ENCODE results near the gene KRTAP3-2. TPM values are rescaled to one million over a fixed set of nuclear protein-coding genes. Genes with fewer than 3 reads are reported as not detected.

Gene KRTAP3-2
- total RNA-seq, 2 experiments from 2014 or later: not detected

DNA sequence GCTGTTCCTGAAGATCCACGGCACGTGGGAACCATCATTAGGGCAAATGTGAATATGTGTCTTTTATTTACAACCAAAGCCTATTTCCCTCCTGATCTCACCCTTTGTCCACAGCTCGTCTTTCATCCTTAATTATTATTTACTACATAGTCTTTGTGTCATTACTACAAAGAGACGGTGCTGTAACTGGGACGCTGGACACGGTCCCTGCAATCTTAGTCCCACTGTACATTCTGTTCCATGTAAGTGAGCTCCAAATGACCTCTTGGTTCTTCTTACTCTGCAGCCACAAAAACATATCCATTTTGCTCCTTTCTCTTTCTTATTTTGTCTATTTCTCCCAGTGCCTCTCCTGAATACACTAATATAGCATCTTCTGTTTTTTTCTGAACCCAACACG is 49.5 kb downstream of the KRTAP3-2 start:
- ATAC-seq (no peak), DNase-seq (no peak)
- H3K4me3 Mint-ChIP-seq: no peak overlapping the region
- no peaks in the 10 kb centered on the region for H3K4me1 Mint-ChIP-seq
- no peak overlapping the region for H3K27ac Mint-ChIP-seq
- peaks cover 71% of the 10 kb centered on the region for H3K27me3 Mint-ChIP-seq
- H3K36me3 Mint-ChIP-seq: no peaks in the 10 kb centered on the region
- H3K9me3 Mint-ChIP-seq (ENCODE audit: low read depth): no peaks in the 10 kb centered on the region
- CTCF ChIA-PET: no interaction called here

DNA sequence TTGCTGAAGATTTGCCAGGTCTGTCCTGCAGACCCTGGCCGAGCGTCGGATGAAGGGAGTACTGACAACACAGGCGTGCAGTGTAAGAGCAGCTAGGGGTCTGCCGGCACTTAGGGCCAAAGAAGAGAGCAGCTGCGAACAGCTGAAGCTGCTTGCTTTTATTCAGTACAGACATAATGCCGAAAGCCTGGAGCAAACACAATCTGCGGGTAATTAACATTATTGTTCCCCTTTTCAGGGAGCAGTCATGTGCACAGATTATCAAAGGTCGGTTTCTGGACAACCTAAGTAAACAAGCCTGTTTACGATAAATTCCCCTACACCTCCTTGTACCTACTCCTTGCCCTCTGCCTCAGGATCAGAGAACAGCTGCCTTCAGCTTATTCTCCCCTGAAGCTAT is 50.3 kb downstream of the KRTAP3-2 start:
- CTCF ChIA-PET: interaction anchor here (0.5 kb wide), 1 partner anchor 514 kb away, joined by 3 read pairs; no protein-coding TSS in a partner anchor
- H3K4me1 Mint-ChIP-seq: no peaks in the 10 kb centered on the region
- ATAC-seq (no peak), DNase-seq (no peak)
- no peak overlapping the region for H3K27ac Mint-ChIP-seq
- H3K9me3 Mint-ChIP-seq (ENCODE audit: low read depth): no peaks in the 10 kb centered on the region
- peaks cover 74% of the 10 kb centered on the region for H3K27me3 Mint-ChIP-seq
- no peaks in the 10 kb centered on the region for H3K36me3 Mint-ChIP-seq
- H3K4me3 Mint-ChIP-seq: no peak overlapping the region

Other genes with a start within 250 kb of the KRTAP3-2 start
- gene KRT25, start 244.6 kb downstream of the KRTAP3-2 start, total RNA-seq: not detected
- gene KRT26, start 227.7 kb downstream of the KRTAP3-2 start, total RNA-seq: not detected
- gene KRT27, start 217.4 kb downstream of the KRTAP3-2 start, total RNA-seq: not detected
- not detected for gene KRT28, start 199.9 kb downstream of the KRTAP3-2 start, total RNA-seq
- gene KRT10, start 177.3 kb downstream of the KRTAP3-2 start, total RNA-seq: 10 to 100 TPM; 19.2 to 33.7 TPM
- gene KRT12, start 132.7 kb downstream of the KRTAP3-2 start, total RNA-seq: not detected
- not detected for gene KRT20, start 114.7 kb downstream of the KRTAP3-2 start, total RNA-seq
- not detected for gene KRT23, start 62.3 kb downstream of the KRTAP3-2 start, total RNA-seq
- gene KRT39, start 33.0 kb downstream of the KRTAP3-2 start, total RNA-seq: not detected
- gene KRT40, start 15.6 kb downstream of the KRTAP3-2 start, total RNA-seq: not detected
- gene KRTAP3-3, start 5.7 kb downstream of the KRTAP3-2 start, total RNA-seq: not detected
- not detected for gene KRTAP3-1, start 9.2 kb upstream of the KRTAP3-2 start, total RNA-seq
- gene KRTAP1-5, start 27.3 kb upstream of the KRTAP3-2 start, total RNA-seq: not detected
- not detected for gene KRTAP1-4, start 30.3 kb upstream of the KRTAP3-2 start, total RNA-seq
- not detected for gene KRTAP1-3, start 35.0 kb upstream of the KRTAP3-2 start, total RNA-seq
- not detected for gene KRTAP1-1, start 41.5 kb upstream of the KRTAP3-2 start, total RNA-seq
- gene KRTAP2-1, start 47.4 kb upstream of the KRTAP3-2 start, total RNA-seq: not detected
- not detected for gene KRTAP2-2, start 55.3 kb upstream of the KRTAP3-2 start, total RNA-seq
- gene KRTAP2-3, start 60.2 kb upstream of the KRTAP3-2 start, total RNA-seq: not detected
- not detected for gene KRTAP2-4, start 66.0 kb upstream of the KRTAP3-2 start, total RNA-seq
- gene KRTAP4-7, start 84.2 kb upstream of the KRTAP3-2 start, total RNA-seq: not detected
- gene KRTAP4-8, start 98.2 kb upstream of the KRTAP3-2 start, total RNA-seq: not detected
- gene KRTAP4-16, start 102.3 kb upstream of the KRTAP3-2 start, total RNA-seq: not detected
- gene KRTAP4-9, start 105.5 kb upstream of the KRTAP3-2 start, total RNA-seq: not detected
- gene KRTAP4-11, start 118.5 kb upstream of the KRTAP3-2 start, total RNA-seq: not detected
- not detected for gene KRTAP4-12, start 124.3 kb upstream of the KRTAP3-2 start, total RNA-seq
- not detected for gene KRTAP4-6, start 140.6 kb upstream of the KRTAP3-2 start, total RNA-seq
- not detected for gene KRTAP4-5, start 149.9 kb upstream of the KRTAP3-2 start, total RNA-seq
- gene KRTAP4-4, start 160.8 kb upstream of the KRTAP3-2 start, total RNA-seq: not detected
- not detected for gene KRTAP4-3, start 168.3 kb upstream of the KRTAP3-2 start, total RNA-seq
- not detected for gene KRTAP4-2, start 178.3 kb upstream of the KRTAP3-2 start, total RNA-seq
- gene KRTAP4-1, start 185.0 kb upstream of the KRTAP3-2 start, total RNA-seq: not detected
- gene KRTAP9-1, start 190.0 kb upstream of the KRTAP3-2 start, total RNA-seq: not detected
- gene KRTAP9-2, start 226.7 kb upstream of the KRTAP3-2 start, total RNA-seq: not detected
- not detected for gene KRTAP9-3, start 232.5 kb upstream of the KRTAP3-2 start, total RNA-seq
- gene KRTAP9-8, start 238.1 kb upstream of the KRTAP3-2 start, total RNA-seq: not detected
- not detected for gene KRTAP9-4, start 249.8 kb upstream of the KRTAP3-2 start, total RNA-seq

All from activated CD8-positive, alpha-beta memory T cell treated with anti-CD3 and anti-CD28 coated beads, Interleukin-2, amount 10 ng/mL, durations not matched to agents 7 days and 5 days (primary cell).